GM12878 (cell line): Measurements from ENCODE around the gene SEC63. TPM values are rescaled to one million over a fixed set of nuclear protein-coding genes. Genes with fewer than 3 reads are reported as not detected.

Experiments used
- ATAC-seq: fragments of 200-7000 bp; cut with Tn5 transposase; 3 replicates; pipeline ENCODE4 v1.9.1; 2020; ENCODE audit warnings: mild to moderate bottlenecking, moderate library complexity
- Bru-seq: library from RNA; stranded (reverse); fragments of 400-500 nt; gene quantifications from one replicate; lab custom pipeline; 2021; lab: Mats Ljungman, UMichigan
- BruChase-seq, 2 experiments: library from RNA; stranded (reverse); fragments of 400-500 nt; gene quantifications; one replicate each; lab custom pipeline; 2021; lab: Mats Ljungman, UMichigan
- BruUV-seq: library from RNA; stranded (reverse); fragments of 400-500 nt; replicated peaks from 2 replicates; lab custom pipeline; 2021; lab: Mats Ljungman, UMichigan
- CTCF ChIA-PET: fragments of 300-600 bp; sonication (Branson Sonifier 250); formaldehyde crosslinking; extraction: SDS; loops from one replicate; lab custom pipeline; 2021; ENCODE audit warnings: inconsistent platforms; lab: Yijun Ruan, JAX
- POLR2A ChIA-PET: fragments of 350-600 bp; formaldehyde crosslinking; extraction: SDS; loops from one replicate; lab custom pipeline; 2021; ENCODE audit warnings: inconsistent platforms; lab: Charles Lee
- RAD21 ChIA-PET: fragments of 300-600 bp; sonication (Branson Sonifier 250); formaldehyde crosslinking; loops from one replicate; lab custom pipeline; 2023; ENCODE audit warnings: antibody characterized with exemption; ENCODE audit not compliant: unreplicated experiment; lab: Charles Lee
- SMC1A ChIA-PET: fragments of 300-600 bp; sonication (Branson Sonifier 250); formaldehyde crosslinking; loops from one replicate; lab custom pipeline; 2023; ENCODE audit not compliant: unreplicated experiment, uncharacterized antibody; lab: Charles Lee
- DNase-seq: peaks from one replicate; pipeline ENCODE4 v3.0.0-alpha.2; 2011; ENCODE audit warnings: low read depth, low spot score
- FAIRE-seq: peaks from 3 replicates; lab custom pipeline; 2011; peaks lifted over from hg19 to GRCh38; lab: Jason Lieb, UNC
- H2AFZ ChIP-seq: 2 replicates; pipeline ENCODE4 v1.6.0; 2011; ENCODE audit warnings: low read depth, low read length, control low read depth; ENCODE audit not compliant: control insufficient read depth
- H3K27ac ChIP-seq: 2 replicates; pipeline ENCODE4 v1.5.1; 2011; ENCODE audit warnings: control low read depth; ENCODE audit not compliant: control insufficient read depth, insufficient read depth
- H3K27me3 ChIP-seq, 2 experiments: replicated peaks in 1 of 2; 2 replicates each; pipeline versions ENCODE4 v1.6.0 to v1.6.1; 2011; ENCODE audit warnings: low read length in 1 of 2; ENCODE audit not compliant: control insufficient read depth in 2 of 2, insufficient read depth in 2 of 2
- H3K36me3 ChIP-seq, 2 experiments: 2 replicates each; pipeline ENCODE4 v1.5.1; 2011; ENCODE audit warnings: low read length in 1 of 2; ENCODE audit not compliant: control insufficient read depth in 2 of 2, insufficient read depth in 2 of 2
- H3K4me1 ChIP-seq: 2 replicates; pipeline ENCODE4 v1.6.1; 2011; ENCODE audit warnings: mild to moderate bottlenecking, low read length, moderate library complexity, mixed read lengths; ENCODE audit not compliant: control insufficient read depth, insufficient read depth
- H3K4me2 ChIP-seq: 2 replicates; pipeline ENCODE4 v1.6.0; 2011; ENCODE audit warnings: control low read depth; ENCODE audit not compliant: control insufficient read depth, insufficient read depth
- H3K4me3 ChIP-seq: fragments of 200-600 bp; sonication (generic); 2 replicates; pipeline ENCODE4 v1.5.1; 2016
- H3K79me2 ChIP-seq: 2 replicates; pipeline ENCODE4 v1.6.0; 2011; ENCODE audit warnings: low read length; ENCODE audit not compliant: control insufficient read depth, insufficient read depth
- H3K9ac ChIP-seq: 2 replicates; pipeline ENCODE4 v1.8.0; 2011; ENCODE audit warnings: low read length, control low read depth, mixed read lengths; ENCODE audit not compliant: control insufficient read depth, insufficient read depth
- H3K9me3 ChIP-seq: replicated peaks from 3 replicates; pipeline ENCODE4 v1.5.1; 2011; ENCODE audit warnings: mild to moderate bottlenecking, low read length; ENCODE audit not compliant: control insufficient read depth, insufficient read depth
- H4K20me1 ChIP-seq: 2 replicates; pipeline ENCODE4 v1.6.0; 2011; ENCODE audit not compliant: control insufficient read depth, insufficient read depth
- BHLHE40 ChIP-seq, 2 experiments: fragments of 450-650 bp in 1 of 2; IDR thresholded peaks; 2 replicates each; pipeline ENCODE4 v1.6.1; 2011 to 2017; ENCODE audit warnings: low read depth in 2 of 2, borderline replicate concordance in 1 of 2, improper control_type of control experiment in 1 of 2, low read length in 1 of 2, mild to moderate bottlenecking in 1 of 2
- EED ChIP-seq: sonication (generic); IDR thresholded peaks from 2 replicates; pipeline ENCODE4 v1.6.1; 2016; ENCODE audit warnings: antibody characterized with exemption, low read depth
- ELK1 ChIP-seq: IDR thresholded peaks from 2 replicates; pipeline ENCODE4 v1.6.1; 2012; ENCODE audit warnings: low read depth, low read length, improper control_type of control experiment
- GATAD2B ChIP-seq: fragments of 450-650 bp; conservative IDR thresholded peaks from 2 replicates; pipeline ENCODE4 v1.6.1; 2017; ENCODE audit warnings: low read depth, mild to moderate bottlenecking, moderate library complexity
- IRF5 ChIP-seq: fragments of 450-650 bp; IDR thresholded peaks from 2 replicates; pipeline ENCODE4 v1.6.1; 2017; ENCODE audit warnings: borderline replicate concordance
- KLF5 ChIP-seq: fragments of 450-650 bp; IDR thresholded peaks from 2 replicates; pipeline ENCODE4 v1.6.1; 2014; ENCODE audit warnings: mild to moderate bottlenecking; ENCODE audit not compliant: partially characterized antibody
- NR2C2 ChIP-seq: IDR thresholded peaks from 2 replicates; pipeline ENCODE4 v1.6.1; 2011; ENCODE audit warnings: borderline replicate concordance, low read depth; ENCODE audit not compliant: control insufficient read depth, insufficient read length
- NR2F1 ChIP-seq: fragments of 450-650 bp; conservative IDR thresholded peaks from 2 replicates; pipeline ENCODE4 v1.6.1; 2017; ENCODE audit warnings: mild to moderate bottlenecking
- PBX3 ChIP-seq: IDR thresholded peaks from 2 replicates; pipeline ENCODE4 v1.6.1; 2011; ENCODE audit warnings: mild to moderate bottlenecking, low read depth, low read length, moderate library complexity; ENCODE audit not compliant: insufficient replicate concordance
- RCOR1 ChIP-seq: conservative IDR thresholded peaks from 2 replicates; pipeline ENCODE4 v1.6.1; 2012; ENCODE audit warnings: low read depth, low read length, improper control_type of control experiment
- SMARCA5 ChIP-seq: fragments of 450-650 bp; IDR thresholded peaks from 2 replicates; pipeline ENCODE4 v1.6.1; 2017; ENCODE audit warnings: mild to moderate bottlenecking
- SP1 ChIP-seq: IDR thresholded peaks from one replicate; pipeline ENCODE4 v1.6.1; 2011; ENCODE audit warnings: low read depth, low read length
- YY1 ChIP-seq: IDR thresholded peaks from 2 replicates; pipeline ENCODE4 v1.6.1; 2011; ENCODE audit warnings: low read depth, mild to moderate bottlenecking, low read length
- ZNF217 ChIP-seq: fragments of 450-650 bp; IDR thresholded peaks from 2 replicates; pipeline ENCODE4 v1.6.1; 2017; ENCODE audit warnings: antibody characterized with exemption, mild to moderate bottlenecking
- WGBS: methylation state at CpG from one replicate; pipeline ENCODE4 v1.1.6; 2016; ENCODE audit warnings: low lambda C conversion rate; ENCODE audit not compliant: insufficient replicate concordance, insufficient coverage; ENCODE audit errors: missing lambda C conversion rate; 5-methylcytosine and 5-hydroxymethylcytosine counted together
- in situ Hi-C: fragments of 300-500 bp; cut with MboI; formaldehyde crosslinking; loops from 9 replicates; pipeline ENCODE4 v1.14.3; 2018; ENCODE audit warnings: mixed read lengths
- intact Hi-C: fragments of 100-400 bp; cut with micrococcal nuclease; formaldehyde crosslinking; loops from one replicate; pipeline ENCODE4 v1.14.2; 2022; ENCODE audit not compliant: unreplicated experiment
- long read RNA-seq, 2 experiments: library from polyadenylated mRNA; unstranded; transcript quantifications; one replicate each; pipeline ENCODE4 v2.0.0, GENCODE V29; 2019 to 2020
- polyA minus RNA-seq, 3 experiments: library from RNA; depleted of rRNA, polyadenylated mRNA; stranded (reverse); fragments of >200 nt; gene quantifications; 2 replicates each; pipeline ENCODE4 v1.2.3, GENCODE V29; 2011
- polyA plus RNA-seq, 11 experiments: library from polyadenylated mRNA; depleted of rRNA in 4 of 11; unstranded in 6 of 11; stranded (reverse) in 5 of 11; fragments of >200 nt; fragmentation: Nextera tagmentation in 4 of 11; fragmentation: Illumina TruSeq in 1 of 11; extraction: Ambion mirVana in 4 of 11; extraction: Trizol in 1 of 11; gene quantifications; 1 replicate in 1 of 11; 2 replicates in 10 of 11; pipeline versions ENCODE4 v1.2.1 to v1.2.3, GENCODE V29; 2011 to 2016; ENCODE audit warnings: inconsistent platforms in 2 of 11, missing spikeins in 2 of 11, low read depth in 1 of 11
- total RNA-seq, 4 experiments: library from RNA; depleted of rRNA in 3 of 4; stranded (reverse); fragments of >200 nt in 3 of 4; fragmentation: Illumina TruSeq in 1 of 4; extraction: Trizol in 1 of 4; gene quantifications; 2 replicates each; pipeline versions ENCODE4 v1.2.1 to v1.2.3, GENCODE V29; 2013 to 2021

SEC63 gene
- total RNA-seq (2013; cell fraction: nucleolus; rRNA removed) = 93.4 and 96.6 TPM in 2 replicates
- total RNA-seq (2014; rRNA removed) = 10.1 and 12.9 TPM in 2 replicates
- total RNA-seq (2014; rRNA removed; fragmentation: Illumina TruSeq; extraction: Trizol) = 20.5 and 20.7 TPM in 2 replicates
- total RNA-seq (2021) = 63.1 and 73.0 TPM in 2 replicates
- 16.3 TPM for polyA plus RNA-seq (2011; ENCODE audit: low read depth)
- 44.4 and 78.7 TPM in 2 replicates for polyA plus RNA-seq (2011; rRNA removed)
- polyA plus RNA-seq (2011; cell fraction: cytosol; rRNA removed) = 10.1 and 12.8 TPM in 2 replicates
- polyA plus RNA-seq (2011; cell fraction: nucleus; rRNA removed) = 21.8 and 34.0 TPM in 2 replicates
- polyA plus RNA-seq (2012) = 40.3 and 69.8 TPM in 2 replicates
- polyA plus RNA-seq (2014; fragmentation: Illumina TruSeq; extraction: Trizol) = 40.0 and 53.2 TPM in 2 replicates
- 10 to 100 TPM; 22.9 to 28.5 TPM for polyA plus RNA-seq (2014; fragmentation: Nextera tagmentation; extraction: Ambion mirVana)
- polyA plus RNA-seq (2014; rRNA removed) = 24.5 and 26.5 TPM in 2 replicates
- polyA plus RNA-seq (2016; fragmentation: Nextera tagmentation; extraction: Ambion mirVana) = 10 to 100 TPM; 83.2 to 87.0 TPM
- 14.5 and 17.0 TPM in 2 replicates for polyA minus RNA-seq (2011; rRNA and poly(A)+ RNA removed)
- 6.4 and 7.0 TPM in 2 replicates for polyA minus RNA-seq (2011; cell fraction: cytosol; rRNA and poly(A)+ RNA removed)
- polyA minus RNA-seq (2011; cell fraction: nucleus; rRNA and poly(A)+ RNA removed) = 16.7 and 35.8 TPM in 2 replicates
- Bru-seq, nascent RNA = percentile 87 among the genes with signal in this experiment
- BruChase-seq, experiment 1, labeled RNA remaining after a 6-hour chase = percentile 88 among the genes with signal in this experiment
- percentile 88 among the genes with signal in this experiment for BruChase-seq, experiment 2, labeled RNA remaining after a 2-hour chase
- long read RNA-seq, experiment 1, full-length matches to known transcripts = 5 of 31 reads
- long read RNA-seq, experiment 1, partial matches to known transcripts = 24 of 31 reads
- long read RNA-seq, experiment 1, other reads (novel, unspliced or antisense) = 2 of 31 reads
- long read RNA-seq, experiment 2, full-length matches to known transcripts = 2 of 62 reads
- long read RNA-seq, experiment 2, partial matches to known transcripts = 51 of 62 reads
- long read RNA-seq, experiment 2, other reads (novel, unspliced or antisense) = 9 of 62 reads

- ChIA-PET RAD21 (no interaction called here), CTCF (interaction anchor here (0.6 to 2.4 kb wide), 2 partner anchors 90 to 214 kb away, joined by 3 to 9 read pairs; no protein-coding TSS in a partner anchor), POLR2A (interaction anchor here (0.7 to 1.2 kb wide), 4 partner anchors 50 to 811 kb away, joined by 3 read pairs; no protein-coding TSS in a partner anchor), SMC1A (no interaction called here)
- in situ Hi-C loops (no loop called here), intact Hi-C loops (loop anchor here (1.0 to 5.0 kb wide), 2 partner anchors 303 to 1414 kb away; partner anchors contain the start of gene SNX3)
- H3K4me3 ChIP-seq = peak within 1 kb of the TSS; percentile 86
- H3K79me2 ChIP-seq = peaks cover 40% of the 10 kb centered on the region
- H3K9ac ChIP-seq = peak within 1 kb of the TSS; percentile 95
- H3K27me3 ChIP-seq = no peaks in the 10 kb centered on the region
- H4K20me1 ChIP-seq = no peaks in the 10 kb centered on the region
- DNase-seq = peak; percentile 87
- FAIRE-seq = peak; percentile 89
- H3K4me1 ChIP-seq = no peaks in the 10 kb centered on the region; the same call in 1 of the 2 replicates
- H3K27ac ChIP-seq = peak within 1 kb of the TSS; percentile 76
- no TSS peak for BruUV-seq
- no peaks in the 10 kb centered on the region for H3K9me3 ChIP-seq
- peaks cover 0 to 5% of the 10 kb centered on the region in 2 experiments; a peak in 1 of 4 replicates for H3K36me3 ChIP-seq
- peak within 1 kb of the TSS; percentile 84 for H3K4me2 ChIP-seq
- WGBS = 0% methylated on average over 44 of the region's 69 CpGs
- peak within 1 kb of the TSS; percentile 91 for H2AFZ ChIP-seq
- ATAC-seq = peak; percentile 95
- TF ChIP-seq NR2F1 = 0 out of 2 replicates have a peak, but pooled peaks have one; percentile 7
- TF ChIP-seq SMARCA5 = 0 out of 2 replicates have a peak, but pooled peaks have one; percentile 54
- TF ChIP-seq IRF5 = peak; percentile 56; the same call in 1 of the 2 replicates
- TF ChIP-seq RCOR1 = peak; percentile 80; the same call in 1 of the 2 replicates
- no peak for TF ChIP-seq KLF5
- no peak for TF ChIP-seq ELK1
- TF ChIP-seq YY1 = peak; percentile 48; the same call in 1 of the 2 replicates
- peak in 1 of 2 experiments; percentile 68; a peak in 2 of 4 replicates for TF ChIP-seq BHLHE40 (IDR thresholded peaks at IDR 0.05; ENCODE audit: borderline replicate concordance in 1 of 2, low read depth in 2 of 2, low read length in 1 of 2)
- peak; percentile 57 for TF ChIP-seq PBX3
- TF ChIP-seq EED = no peak
- 0 out of 2 replicates have a peak, but pooled peaks have one; percentile 71 for TF ChIP-seq GATAD2B
- peak; percentile 27 for TF ChIP-seq SP1
- no peak for TF ChIP-seq NR2C2
- no peak; the same call in 1 of the 2 replicates for TF ChIP-seq ZNF217
These were observed at the start of gene SEC63 for GRCh38 chr6:107957909-107958688. SEC63 (minus strand) TSS chr6:107958208; CDS start chr6:107958009, 199 bp downstream.
